Inflammatory macrophage (primary cell): Measurements from ENCODE around the gene SKA1.

Experiments
- DNase-seq, 2 donors: peaks; one replicate each; pipeline ENCODE4 v3.0.0-alpha.2; 2020 to 2022
- total RNA-seq, 18 experiments: gene quantifications; one replicate each; lab custom pipeline; 2026; ENCODE audit warnings: mixed read lengths in 6 of 18, inconsistent platforms in 2 of 18; lab: John Stamatoyannopoulos, UW

Gene SKA1
- total RNA-seq = 5.1 to 19.1 (median 9.4) reads per million in 18 experiments

GRCh38 chr18:50374753-50375391 lies at the start of gene SKA1:
Gene SKA1 (plus strand): TSS chr18:50375046. CDS start chr18:50375831, 785 bp downstream.
- DNase-seq = peak; percentile 96 to 97

- no peak for DNase-seq
These were observed 46.9 kb upstream of the SKA1 start for GRCh38 chr18:50327983-50328382.

- DNase-seq = no peak
These were observed 44.7 kb upstream of the SKA1 start for GRCh38 chr18:50330176-50330575.

- no peak for DNase-seq
These were observed 43.2 kb upstream of the SKA1 start for GRCh38 chr18:50331691-50332090.

- DNase-seq = no peak
These were observed 40.2 kb upstream of the SKA1 start for GRCh38 chr18:50334546-50335152.

GRCh38 chr18:50338122-50338521 lies 36.7 kb upstream of the SKA1 start:
- DNase-seq = peak; percentile 14 to 17

- DNase-seq = no peak
These were observed 36.1 kb upstream of the SKA1 start for GRCh38 chr18:50338715-50339114.

GRCh38 chr18:50340078-50340477 lies 34.8 kb upstream of the SKA1 start:
- DNase-seq = no peak

GRCh38 chr18:50341443-50341842 lies 33.4 kb upstream of the SKA1 start:
- no peak for DNase-seq

- no peak for DNase-seq
These were observed 24.1 kb upstream of the SKA1 start for GRCh38 chr18:50350699-50351098.

- peak; percentile 75 to 79 for DNase-seq
These were observed 18.6 kb upstream of the SKA1 start for GRCh38 chr18:50356036-50356945.

- no peak for DNase-seq
These were observed 16.0 kb upstream of the SKA1 start for GRCh38 chr18:50358844-50359243.

- no peak for DNase-seq
These were observed 15.0 kb upstream of the SKA1 start for GRCh38 chr18:50359806-50360205.

GRCh38 chr18:50360611-50361010 lies 14.2 kb upstream of the SKA1 start:
- no peak for DNase-seq

- no peak for DNase-seq
These were observed 5.2 kb upstream of the SKA1 start for GRCh38 chr18:50369672-50370071.

GRCh38 chr18:50372743-50373142 lies 2.1 kb upstream of the SKA1 start:
- no peak for DNase-seq

GRCh38 chr18:50373561-50374219 lies 1.2 kb upstream of the SKA1 start:
- no peak for DNase-seq

- DNase-seq = no peak
These were observed 560 bp upstream of the SKA1 start for GRCh38 chr18:50374220-50374752.

GRCh38 chr18:50377061-50377798 lies 2.4 kb downstream of the SKA1 start:
- DNase-seq = no peak

GRCh38 chr18:50388988-50389387 lies 14.1 kb downstream of the SKA1 start:
- DNase-seq = no peak

- no peak for DNase-seq
These were observed 19.0 kb downstream of the SKA1 start for GRCh38 chr18:50393802-50394201.

- no peak for DNase-seq
These were observed 20.2 kb downstream of the SKA1 start for GRCh38 chr18:50395093-50395492.
